GM12878 (cell line): ENCODE results near the gene PTPRN2. TPM values are rescaled to one million over a fixed set of nuclear protein-coding genes. Genes with fewer than 3 reads are reported as not detected.

ENCODE experiments used
- ATAC-seq: fragments of 200-7000 bp; cut with Tn5 transposase; 3 replicates; pipeline ENCODE4 v1.9.1; 2020; ENCODE audit warnings: mild to moderate bottlenecking, moderate library complexity
- BruUV-seq: library from RNA; stranded (reverse); fragments of 400-500 nt; replicated peaks from 2 replicates; lab custom pipeline; 2021; lab: Mats Ljungman, UMichigan
- CTCF ChIA-PET: fragments of 300-600 bp; sonication (Branson Sonifier 250); formaldehyde crosslinking; extraction: SDS; loops from one replicate; lab custom pipeline; 2021; ENCODE audit warnings: inconsistent platforms; lab: Yijun Ruan, JAX
- POLR2A ChIA-PET: fragments of 350-600 bp; formaldehyde crosslinking; extraction: SDS; loops from one replicate; lab custom pipeline; 2021; ENCODE audit warnings: inconsistent platforms; lab: Charles Lee
- RAD21 ChIA-PET: fragments of 300-600 bp; sonication (Branson Sonifier 250); formaldehyde crosslinking; loops from one replicate; lab custom pipeline; 2023; ENCODE audit warnings: antibody characterized with exemption; ENCODE audit not compliant: unreplicated experiment; lab: Charles Lee
- SMC1A ChIA-PET: fragments of 300-600 bp; sonication (Branson Sonifier 250); formaldehyde crosslinking; loops from one replicate; lab custom pipeline; 2023; ENCODE audit not compliant: unreplicated experiment, uncharacterized antibody; lab: Charles Lee
- DNase-seq: peaks from one replicate; pipeline ENCODE4 v3.0.0-alpha.2; 2011; ENCODE audit warnings: low read depth, low spot score
- FAIRE-seq: peaks from 3 replicates; lab custom pipeline; 2011; peaks lifted over from hg19 to GRCh38; lab: Jason Lieb, UNC
- H2AFZ ChIP-seq: 2 replicates; pipeline ENCODE4 v1.6.0; 2011; ENCODE audit warnings: low read depth, low read length, control low read depth; ENCODE audit not compliant: control insufficient read depth
- H3K27ac ChIP-seq: 2 replicates; pipeline ENCODE4 v1.5.1; 2011; ENCODE audit warnings: control low read depth; ENCODE audit not compliant: control insufficient read depth, insufficient read depth
- H3K27me3 ChIP-seq, 2 experiments: replicated peaks in 1 of 2; 2 replicates each; pipeline versions ENCODE4 v1.6.0 to v1.6.1; 2011; ENCODE audit warnings: low read length in 1 of 2; ENCODE audit not compliant: control insufficient read depth in 2 of 2, insufficient read depth in 2 of 2
- H3K36me3 ChIP-seq, 2 experiments: 2 replicates each; pipeline ENCODE4 v1.5.1; 2011; ENCODE audit warnings: low read length in 1 of 2; ENCODE audit not compliant: control insufficient read depth in 2 of 2, insufficient read depth in 2 of 2
- H3K4me1 ChIP-seq: 2 replicates; pipeline ENCODE4 v1.6.1; 2011; ENCODE audit warnings: mild to moderate bottlenecking, low read length, moderate library complexity, mixed read lengths; ENCODE audit not compliant: control insufficient read depth, insufficient read depth
- H3K4me2 ChIP-seq: 2 replicates; pipeline ENCODE4 v1.6.0; 2011; ENCODE audit warnings: control low read depth; ENCODE audit not compliant: control insufficient read depth, insufficient read depth
- H3K4me3 ChIP-seq: fragments of 200-600 bp; sonication (generic); 2 replicates; pipeline ENCODE4 v1.5.1; 2016
- H3K79me2 ChIP-seq: 2 replicates; pipeline ENCODE4 v1.6.0; 2011; ENCODE audit warnings: low read length; ENCODE audit not compliant: control insufficient read depth, insufficient read depth
- H3K9ac ChIP-seq: 2 replicates; pipeline ENCODE4 v1.8.0; 2011; ENCODE audit warnings: low read length, control low read depth, mixed read lengths; ENCODE audit not compliant: control insufficient read depth, insufficient read depth
- H3K9me3 ChIP-seq: replicated peaks from 3 replicates; pipeline ENCODE4 v1.5.1; 2011; ENCODE audit warnings: mild to moderate bottlenecking, low read length; ENCODE audit not compliant: control insufficient read depth, insufficient read depth
- H4K20me1 ChIP-seq: 2 replicates; pipeline ENCODE4 v1.6.0; 2011; ENCODE audit not compliant: control insufficient read depth, insufficient read depth
- CBX3 ChIP-seq: fragments of 200-600 bp; sonication (generic); IDR thresholded peaks from 2 replicates; pipeline ENCODE4 v1.6.1; 2016; ENCODE audit warnings: low read depth, borderline replicate concordance
- DPF2 ChIP-seq: fragments of 450-650 bp; IDR thresholded peaks from 2 replicates; pipeline ENCODE4 v1.6.1; 2017; ENCODE audit warnings: mild to moderate bottlenecking
- GATAD2B ChIP-seq: fragments of 450-650 bp; conservative IDR thresholded peaks from 2 replicates; pipeline ENCODE4 v1.6.1; 2017; ENCODE audit warnings: low read depth, mild to moderate bottlenecking, moderate library complexity
- PML ChIP-seq: IDR thresholded peaks from 2 replicates; pipeline ENCODE4 v1.6.1; 2012; ENCODE audit warnings: low read length, inconsistent platforms
- RELB ChIP-seq: fragments of 450-650 bp; IDR thresholded peaks from 2 replicates; pipeline ENCODE4 v1.6.1; 2017; ENCODE audit warnings: low read depth, mild to moderate bottlenecking, moderate library complexity
- RFX5 ChIP-seq: IDR thresholded peaks from 2 replicates; pipeline ENCODE4 v1.6.1; 2011; ENCODE audit warnings: low read depth, low read length, improper control_type of control experiment
- SUPT20H ChIP-seq: IDR thresholded peaks from 2 replicates; pipeline ENCODE4 v1.6.1; 2011; ENCODE audit warnings: low read depth, mild to moderate bottlenecking, low read length, moderate library complexity, borderline replicate concordance; ENCODE audit not compliant: control insufficient read depth
- TARDBP ChIP-seq: IDR thresholded peaks from 2 replicates; pipeline ENCODE4 v1.6.1; 2016; ENCODE audit warnings: borderline replicate concordance
- USF1 ChIP-seq: IDR thresholded peaks from 2 replicates; pipeline ENCODE4 v1.6.1; 2011; ENCODE audit warnings: borderline replicate concordance, low read depth, mild to moderate bottlenecking, moderate library complexity, mixed read lengths, low read length; ENCODE audit not compliant: insufficient read depth; ENCODE audit errors: extremely low read length
- ZBED1 ChIP-seq: IDR thresholded peaks from 2 replicates; pipeline ENCODE4 v1.6.1; 2016; ENCODE audit warnings: borderline replicate concordance
- ZBTB11 ChIP-seq: fragments of 450-650 bp; formaldehyde crosslinking; IDR thresholded peaks from 2 replicates; pipeline ENCODE4 v1.5.0; 2022; ENCODE audit warnings: mild to moderate bottlenecking, missing genetic modification characterization
- ZNF384 ChIP-seq: IDR thresholded peaks from 2 replicates; pipeline ENCODE4 v1.6.1; 2012; ENCODE audit warnings: low read depth, mild to moderate bottlenecking, low read length, improper control_type of control experiment, borderline replicate concordance
- WGBS: methylation state at CpG from one replicate; pipeline ENCODE4 v1.1.6; 2016; ENCODE audit warnings: low lambda C conversion rate; ENCODE audit not compliant: insufficient replicate concordance, insufficient coverage; ENCODE audit errors: missing lambda C conversion rate; 5-methylcytosine and 5-hydroxymethylcytosine counted together
- in situ Hi-C: fragments of 300-500 bp; cut with MboI; formaldehyde crosslinking; loops from 9 replicates; pipeline ENCODE4 v1.14.3; 2018; ENCODE audit warnings: mixed read lengths
- intact Hi-C: fragments of 100-400 bp; cut with micrococcal nuclease; formaldehyde crosslinking; loops from one replicate; pipeline ENCODE4 v1.14.2; 2022; ENCODE audit not compliant: unreplicated experiment
- polyA plus RNA-seq, 11 experiments: library from polyadenylated mRNA; depleted of rRNA in 4 of 11; unstranded in 6 of 11; stranded (reverse) in 5 of 11; fragments of >200 nt; fragmentation: Nextera tagmentation in 4 of 11; fragmentation: Illumina TruSeq in 1 of 11; extraction: Ambion mirVana in 4 of 11; extraction: Trizol in 1 of 11; gene quantifications; 1 replicate in 1 of 11; 2 replicates in 10 of 11; pipeline versions ENCODE4 v1.2.1 to v1.2.3, GENCODE V29; 2011 to 2016; ENCODE audit warnings: inconsistent platforms in 2 of 11, missing spikeins in 2 of 11, low read depth in 1 of 11
- total RNA-seq, 4 experiments: library from RNA; depleted of rRNA in 3 of 4; stranded (reverse); fragments of >200 nt in 3 of 4; fragmentation: Illumina TruSeq in 1 of 4; extraction: Trizol in 1 of 4; gene quantifications; 2 replicates each; pipeline versions ENCODE4 v1.2.1 to v1.2.3, GENCODE V29; 2013 to 2021
- TF ChIP-seq, protein P1 (sequence below): IDR thresholded peaks from 2 replicates; pipeline ENCODE4 v1.6.1; 2011; ENCODE audit warnings: low read depth, mild to moderate bottlenecking, low read length, moderate library complexity, borderline replicate concordance; ENCODE audit errors: extremely low read depth

PTPRN2 gene
- total and polyA plus RNA-seq, 10 of the 15 experiments (the other 5 are each of a cell fraction or from before 2014, with no cell fraction given): 5.4 TPM; not detected in 9

- WGBS: 11% methylated on average over 13 of the region's 13 CpGs
- DNase-seq (no peak), FAIRE-seq (no peak), ATAC-seq (no peak)
- H3K4me1 ChIP-seq: no peaks in the 10 kb centered on the region
- in situ Hi-C loops: no loop called here
- H3K4me2 ChIP-seq: no peak overlapping the region
- ChIA-PET CTCF (no interaction called here), POLR2A (no interaction called here), RAD21 (no interaction called here), SMC1A (no interaction called here)
- H3K79me2 ChIP-seq: no peaks in the 10 kb centered on the region
- no peaks in the 10 kb centered on the region for H4K20me1 ChIP-seq
- H3K4me3 ChIP-seq: no peak overlapping the region
- H3K27ac ChIP-seq: no peak overlapping the region
- H3K36me3 ChIP-seq: no peaks in the 10 kb centered on the region
- no peak overlapping the region for H2AFZ ChIP-seq
- BruUV-seq: no TSS peak
- intact Hi-C loops: no loop called here
- no peak overlapping the region for H3K9ac ChIP-seq
- H3K9me3 ChIP-seq: peaks cover under 1% of the 10 kb centered on the region; the same call in 1 of the 3 replicates
- H3K27me3 ChIP-seq: no peaks in the 10 kb centered on the region; a peak in 2 of 4 replicates
- no peak for TF ChIP-seq PML
- no peak for TF ChIP-seq RFX5
- no peak for TF ChIP-seq CBX3
- no peak for TF ChIP-seq SUPT20H
- TF ChIP-seq ZBED1: no peak
- TF ChIP-seq GATAD2B: no peak
- no peak for TF ChIP-seq TARDBP
- TF ChIP-seq DPF2: no peak
- TF ChIP-seq ZNF384: no peak
- TF ChIP-seq, protein P1, sequence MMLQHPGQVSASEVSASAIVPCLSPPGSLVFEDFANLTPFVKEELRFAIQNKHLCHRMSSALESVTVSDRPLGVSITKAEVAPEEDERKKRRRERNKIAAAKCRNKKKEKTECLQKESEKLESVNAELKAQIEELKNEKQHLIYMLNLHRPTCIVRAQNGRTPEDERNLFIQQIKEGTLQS: no peak
- TF ChIP-seq RELB: no peak
- no peak for TF ChIP-seq USF1
- no peak for TF ChIP-seq ZBTB11
Observed at GRCh38 chr7:157686285-157686894, 901.2 kb downstream of the PTPRN2 start.
